Fibroblast of skin of left quadriceps (primary cell): ENCODE measurements around the gene DROSHA.
"Not testable (repeated sequence)": the region's sequence is repeated elsewhere in the genome, so short reads cannot be mapped to it uniquely, and the experiment has no call there.

ENCODE experiments used
- DNase-seq, 2 experiments: peaks; one replicate each; pipeline ENCODE4 v3.0.0-alpha.2; 2013; ENCODE audit warnings: low read depth in 2 of 2

Gene DROSHA

DNA sequence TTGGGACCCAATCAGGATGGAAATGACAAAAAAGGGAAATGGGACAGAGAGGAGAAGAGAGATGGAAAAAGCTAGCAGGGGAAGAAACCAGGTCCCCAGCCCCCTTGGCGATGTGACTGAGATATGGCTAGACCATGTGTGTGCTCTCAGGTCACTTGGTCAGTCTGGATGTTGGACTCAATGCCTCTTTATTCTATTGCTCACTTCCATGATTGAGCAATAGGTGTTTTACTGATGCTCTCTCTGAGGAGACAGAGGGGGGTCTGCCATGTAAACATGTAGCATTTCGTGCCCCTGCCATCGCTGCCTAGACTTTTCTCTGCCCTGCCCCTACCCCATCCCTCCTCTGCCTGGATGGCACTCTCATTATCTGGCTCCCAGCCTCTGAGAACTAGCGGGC, 150.6 kb downstream of the DROSHA start:
- DNase-seq, result no peak

GRCh38 chr5:31380049-31380448, 151.8 kb downstream of the DROSHA start:
- DNase-seq, result no peak

DNA sequence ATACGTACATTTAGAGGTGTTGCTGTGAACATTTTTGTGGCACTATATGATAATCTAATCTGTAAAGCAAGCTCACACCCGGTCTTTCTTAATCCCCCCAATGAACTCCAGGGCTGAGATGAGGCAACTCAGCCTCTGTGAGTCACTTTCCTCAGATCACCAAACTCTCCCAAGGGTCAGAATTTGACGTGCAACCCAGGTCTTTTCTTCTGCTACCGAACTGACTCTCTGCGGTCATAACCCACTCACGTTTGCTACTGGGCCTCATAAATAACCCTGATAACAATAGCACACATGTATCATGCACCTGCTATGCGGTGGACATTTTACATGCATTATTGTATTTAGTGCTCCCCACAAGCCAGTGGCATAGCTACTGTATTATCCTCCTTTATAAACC, 153.1 kb downstream of the DROSHA start:
- no peak for DNase-seq

DNA sequence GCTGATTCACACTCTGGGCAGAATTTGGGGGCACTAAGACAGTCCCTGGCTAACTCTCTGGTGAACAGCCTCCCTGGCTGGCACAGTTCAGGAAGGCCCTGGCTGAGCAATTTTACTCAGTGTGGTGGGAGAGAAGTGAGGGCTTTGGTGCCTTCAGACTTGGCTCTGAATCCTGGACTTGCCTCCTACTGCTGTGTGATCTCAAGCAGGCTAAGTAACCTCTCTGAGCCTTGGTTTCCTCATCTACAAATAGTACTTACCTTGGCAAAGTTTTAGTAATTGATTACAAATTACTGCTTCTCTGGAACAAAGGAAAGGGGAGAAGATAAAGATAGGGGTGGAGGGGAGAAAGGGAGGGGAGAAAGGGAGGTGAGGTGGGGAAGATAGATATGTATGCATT, 153.8 kb downstream of the DROSHA start:
- no peak for DNase-seq

GRCh38 chr5:31377274-31377946, 154.5 kb downstream of the DROSHA start:
- DNase-seq, result no peak

- DNase-seq, result no peak
Measured at GRCh38 chr5:31375999-31376720, 155.7 kb downstream of the DROSHA start.

GRCh38 chr5:31372124-31372523, 159.8 kb downstream of the DROSHA start:
- no peak for DNase-seq

- DNase-seq, result peak in 1 of 2 experiments; percentile 34
Measured at GRCh38 chr5:31366941-31367340, 165.0 kb downstream of the DROSHA start.

DNA sequence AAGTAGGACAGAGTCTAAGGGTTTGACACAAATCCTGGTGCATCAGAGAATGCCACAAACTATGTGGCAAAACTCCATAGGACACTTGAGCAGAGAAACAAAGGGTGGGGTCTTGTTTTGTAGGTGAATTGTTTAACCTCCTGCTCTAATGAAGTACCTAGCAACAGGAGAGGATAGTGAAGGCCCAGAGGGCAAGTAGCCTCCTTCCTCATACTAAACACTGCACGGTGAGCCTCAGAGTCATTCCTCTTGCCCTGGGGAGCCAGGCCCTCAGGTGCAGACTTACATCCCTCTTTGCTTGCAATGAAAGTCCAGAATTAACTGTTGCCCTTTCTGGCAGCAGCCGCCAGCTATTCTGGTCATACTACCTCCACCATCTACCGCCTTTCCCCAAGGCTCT, 166.1 kb downstream of the DROSHA start:
- DNase-seq, result no peak

- DNase-seq, result peak; percentile 80 to 83
Measured at GRCh38 chr5:31364881-31365636, 166.8 kb downstream of the DROSHA start.

DNA sequence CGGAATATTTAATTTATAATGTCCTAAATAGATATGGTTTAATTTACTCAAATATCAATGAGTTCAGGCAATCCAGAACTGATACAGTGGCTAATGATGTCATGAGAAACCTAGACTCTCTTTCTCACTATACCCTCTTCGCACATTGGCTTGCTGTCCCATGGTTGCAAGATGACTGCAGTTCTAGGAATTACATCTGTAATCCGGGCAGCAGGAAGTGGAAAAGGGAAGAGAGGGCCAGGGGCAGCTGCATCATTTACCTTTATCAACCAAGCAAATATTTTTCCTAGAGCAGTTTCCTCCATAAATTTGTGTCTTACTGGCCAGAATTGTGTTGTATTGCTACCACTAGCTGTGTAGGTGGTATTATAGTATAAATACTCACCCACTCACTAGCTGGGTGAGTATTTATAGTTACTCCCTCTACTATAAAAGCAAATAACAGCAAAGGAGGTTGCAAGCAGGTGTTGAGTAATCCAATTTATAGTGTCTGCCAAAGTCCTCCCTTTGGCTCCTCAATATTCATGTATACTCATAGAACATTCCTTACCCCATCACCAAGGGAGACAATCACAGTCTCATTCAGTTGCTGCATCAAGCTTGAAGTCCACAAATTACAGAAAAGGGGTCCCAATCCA, 168.8 kb downstream of the DROSHA start:
- no peak for DNase-seq

DNA sequence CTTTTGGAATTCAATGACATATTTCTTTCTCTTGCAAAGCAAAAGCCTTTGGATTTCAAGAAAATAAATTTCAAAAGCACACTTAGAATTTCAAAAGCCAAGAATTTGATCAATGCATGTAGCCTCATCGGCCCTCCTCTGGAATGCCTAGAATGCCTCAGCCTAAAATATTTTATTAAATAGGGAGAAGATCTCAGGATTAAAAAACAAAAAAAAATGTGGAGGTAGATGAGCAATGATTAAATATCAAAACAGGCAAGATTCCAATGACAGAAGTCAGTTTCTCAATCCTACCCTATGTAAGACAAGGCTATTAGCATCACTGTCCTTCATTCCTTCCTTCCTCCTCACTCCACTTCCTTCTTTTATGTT, 169.4 kb downstream of the DROSHA start:
- peak; percentile 66 to 67 for DNase-seq

GRCh38 chr5:31361704-31362528, 170.0 kb downstream of the DROSHA start:
- not testable (repeated sequence) for DNase-seq

- peak; percentile 41 to 51 for DNase-seq
Measured at GRCh38 chr5:31361234-31361633, 170.7 kb downstream of the DROSHA start.

DNA sequence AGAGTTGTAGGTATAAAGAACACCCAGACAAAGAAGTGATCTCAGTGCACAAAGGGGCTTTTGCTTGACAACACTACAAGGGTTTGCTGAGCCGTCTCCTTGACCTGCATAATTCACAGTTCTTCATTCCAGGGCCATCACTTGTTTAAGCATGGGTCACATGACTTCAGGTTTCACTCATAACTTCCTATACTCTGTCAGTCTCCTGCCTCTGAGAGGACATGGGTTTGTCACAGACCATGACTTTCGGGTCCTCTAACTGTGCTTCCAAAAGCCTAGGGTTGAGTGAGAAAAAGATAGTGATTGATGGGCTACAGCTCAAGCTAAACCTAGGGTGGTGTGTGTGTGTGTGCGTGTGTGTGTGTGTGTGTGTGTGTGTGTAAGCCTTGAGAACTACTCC, 172.1 kb downstream of the DROSHA start:
- no peak for DNase-seq

DNA sequence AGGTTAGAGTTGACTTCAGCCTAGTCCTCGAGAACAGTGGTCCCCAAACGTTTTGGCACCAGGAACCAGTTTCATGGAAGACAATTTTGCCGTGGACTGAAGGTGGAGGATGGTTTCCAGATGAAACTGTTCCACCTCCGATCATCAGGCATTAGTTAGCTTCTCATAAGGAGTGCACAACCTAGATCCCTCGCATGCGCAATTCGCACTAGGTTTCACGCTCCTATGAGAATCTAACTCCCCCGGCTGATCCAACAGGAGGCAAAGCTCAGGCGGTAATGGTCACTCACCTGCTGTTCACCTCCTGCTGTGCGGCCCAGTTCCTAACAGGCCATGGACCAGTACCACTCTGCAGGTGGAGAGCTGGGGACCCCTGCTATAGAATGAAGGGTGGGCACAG, 174.9 kb downstream of the DROSHA start:
- DNase-seq, result no peak

DNA sequence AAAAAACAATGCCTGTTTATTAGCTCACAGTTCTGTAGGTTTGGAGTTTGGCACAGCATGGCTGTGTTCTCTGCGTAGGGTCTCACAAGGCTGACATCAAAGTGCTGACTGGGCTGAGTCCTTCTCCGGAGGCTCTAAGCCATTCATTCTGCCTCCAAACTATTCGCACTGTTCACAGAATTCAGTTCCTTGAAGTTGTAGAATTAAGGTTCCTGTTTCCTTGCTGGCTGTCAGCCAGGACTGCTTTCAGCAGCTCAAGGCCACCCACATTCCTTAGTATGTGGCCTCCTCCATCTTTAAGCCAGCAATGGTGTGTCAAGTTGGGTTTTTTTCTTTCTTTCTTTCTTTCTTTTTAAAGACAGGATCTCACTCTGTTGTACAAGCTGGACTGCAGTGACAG, 176.6 kb downstream of the DROSHA start:
- no peak for DNase-seq
